Stimulated activated CD4-positive, alpha-beta T cell treated with anti-CD3 and anti-CD28 coated beads, Interleukin-2, amount 100 ng/mL, for 48 hours (primary cell): Measurements from ENCODE around the gene SPATA12.

Experiments
- DNase-seq, 2 donors: peaks; one replicate each; pipeline ENCODE4 v3.0.0-alpha.2; 2020

The SPATA12 gene

GRCh38 chr3:57120451-57121174 lies 60.1 kb downstream of the SPATA12 start:
- DNase-seq = no peak
